ENCODE data around the gene STK10.

The STK10 gene

DNA sequence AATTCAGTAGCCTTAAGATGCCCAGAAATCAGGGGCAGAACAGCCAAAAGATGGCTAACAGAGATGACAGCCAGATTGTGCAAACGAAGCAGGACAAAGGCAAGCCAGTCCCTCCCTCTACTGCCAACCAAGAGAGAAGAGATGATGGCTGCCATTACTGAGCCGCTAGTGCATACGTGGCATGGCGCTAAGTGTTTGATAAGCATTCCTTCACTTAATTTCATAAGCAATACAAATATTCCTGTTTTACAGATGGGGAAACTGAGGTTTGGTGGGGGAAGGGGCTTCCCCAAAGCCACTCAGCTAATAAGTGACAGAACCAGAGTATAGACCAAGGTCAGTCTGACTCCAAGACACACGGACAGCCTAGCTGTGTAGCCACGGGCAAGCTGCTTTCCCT is 44.1 kb downstream of the STK10 start:
- no peak for TF ChIP-seq CEBPB (IDR thresholded peaks at IDR 0.05)
- TF ChIP-seq, protein P1, sequence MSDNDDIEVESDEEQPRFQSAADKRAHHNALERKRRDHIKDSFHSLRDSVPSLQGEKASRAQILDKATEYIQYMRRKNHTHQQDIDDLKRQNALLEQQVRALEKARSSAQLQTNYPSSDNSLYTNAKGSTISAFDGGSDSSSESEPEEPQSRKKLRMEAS (IDR thresholded peaks at IDR 0.05), result no peak
- TF ChIP-seq TCF12 (IDR thresholded peaks at IDR 0.05; ENCODE audit: low read depth), result no peak
- TF ChIP-seq RAD21 (IDR thresholded peaks at IDR 0.05; ENCODE audit: low read depth), result no peak
- TF ChIP-seq TAF1 (IDR thresholded peaks at IDR 0.05; ENCODE audit: low read depth), result no peak
- TF ChIP-seq NFIC (IDR thresholded peaks at IDR 0.05), result no peak
- no peak for TF ChIP-seq EGR1 (IDR thresholded peaks at IDR 0.05)
- no peak for TF ChIP-seq ZBTB7A (IDR thresholded peaks at IDR 0.05; ENCODE audit: low read depth)
- TF ChIP-seq, protein P2, sequence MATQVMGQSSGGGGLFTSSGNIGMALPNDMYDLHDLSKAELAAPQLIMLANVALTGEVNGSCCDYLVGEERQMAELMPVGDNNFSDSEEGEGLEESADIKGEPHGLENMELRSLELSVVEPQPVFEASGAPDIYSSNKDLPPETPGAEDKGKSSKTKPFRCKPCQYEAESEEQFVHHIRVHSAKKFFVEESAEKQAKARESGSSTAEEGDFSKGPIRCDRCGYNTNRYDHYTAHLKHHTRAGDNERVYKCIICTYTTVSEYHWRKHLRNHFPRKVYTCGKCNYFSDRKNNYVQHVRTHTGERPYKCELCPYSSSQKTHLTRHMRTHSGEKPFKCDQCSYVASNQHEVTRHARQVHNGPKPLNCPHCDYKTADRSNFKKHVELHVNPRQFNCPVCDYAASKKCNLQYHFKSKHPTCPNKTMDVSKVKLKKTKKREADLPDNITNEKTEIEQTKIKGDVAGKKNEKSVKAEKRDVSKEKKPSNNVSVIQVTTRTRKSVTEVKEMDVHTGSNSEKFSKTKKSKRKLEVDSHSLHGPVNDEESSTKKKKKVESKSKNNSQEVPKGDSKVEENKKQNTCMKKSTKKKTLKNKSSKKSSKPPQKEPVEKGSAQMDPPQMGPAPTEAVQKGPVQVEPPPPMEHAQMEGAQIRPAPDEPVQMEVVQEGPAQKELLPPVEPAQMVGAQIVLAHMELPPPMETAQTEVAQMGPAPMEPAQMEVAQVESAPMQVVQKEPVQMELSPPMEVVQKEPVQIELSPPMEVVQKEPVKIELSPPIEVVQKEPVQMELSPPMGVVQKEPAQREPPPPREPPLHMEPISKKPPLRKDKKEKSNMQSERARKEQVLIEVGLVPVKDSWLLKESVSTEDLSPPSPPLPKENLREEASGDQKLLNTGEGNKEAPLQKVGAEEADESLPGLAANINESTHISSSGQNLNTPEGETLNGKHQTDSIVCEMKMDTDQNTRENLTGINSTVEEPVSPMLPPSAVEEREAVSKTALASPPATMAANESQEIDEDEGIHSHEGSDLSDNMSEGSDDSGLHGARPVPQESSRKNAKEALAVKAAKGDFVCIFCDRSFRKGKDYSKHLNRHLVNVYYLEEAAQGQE (IDR thresholded peaks at IDR 0.05; ENCODE audit: low read depth), result no peak
- TF ChIP-seq TEAD4 (IDR thresholded peaks at IDR 0.05), result no peak

DNA sequence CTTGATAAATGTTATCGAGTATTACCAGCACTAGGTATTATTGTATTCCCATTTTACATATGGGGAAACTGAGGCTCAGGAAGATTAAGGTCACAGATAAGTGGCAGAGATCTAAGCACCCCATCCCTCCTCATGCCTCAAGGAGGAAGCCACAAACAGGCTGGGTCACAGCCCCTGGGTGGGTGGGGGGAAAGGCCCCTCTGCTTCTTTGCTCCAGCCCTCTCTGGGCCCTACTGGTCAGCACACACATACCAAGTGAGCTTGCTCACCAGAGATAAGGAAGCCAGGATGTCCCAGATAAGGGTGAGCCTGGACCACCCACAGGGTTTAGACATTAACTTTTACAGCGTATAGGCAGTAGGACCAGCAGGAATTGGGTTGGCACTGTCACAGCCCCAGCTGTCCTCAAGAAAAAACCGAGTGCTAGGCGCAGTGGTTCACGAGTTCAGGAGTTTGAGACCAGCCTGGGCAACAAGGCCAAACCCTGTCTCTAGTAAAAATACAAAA is 45.3 kb downstream of the STK10 start:
- TF ChIP-seq TCF12 (IDR thresholded peaks at IDR 0.05; ENCODE audit: low read depth) (no peak), ZBTB7A (IDR thresholded peaks at IDR 0.05; ENCODE audit: low read depth) (no peak), TAF1 (IDR thresholded peaks at IDR 0.05; ENCODE audit: low read depth) (no peak), TEAD4 (IDR thresholded peaks at IDR 0.05) (no peak)
- TF ChIP-seq, protein P1 (IDR thresholded peaks at IDR 0.05), result no peak

GRCh38 chr5:172141949-172142319 is 46.1 kb downstream of the STK10 start:
- no peak for TF ChIP-seq RAD21 (IDR thresholded peaks at IDR 0.05; ENCODE audit: low read depth)
- TF ChIP-seq EP300 (IDR thresholded peaks at IDR 0.05; ENCODE audit: borderline replicate concordance), result no peak
- no peak for TF ChIP-seq NFIC (IDR thresholded peaks at IDR 0.05)
- TF ChIP-seq, protein P1 (IDR thresholded peaks at IDR 0.05), result no peak
- no peak for TF ChIP-seq TCF12 (IDR thresholded peaks at IDR 0.05; ENCODE audit: low read depth)
- TF ChIP-seq, protein P2 (IDR thresholded peaks at IDR 0.05; ENCODE audit: low read depth), result no peak

DNA sequence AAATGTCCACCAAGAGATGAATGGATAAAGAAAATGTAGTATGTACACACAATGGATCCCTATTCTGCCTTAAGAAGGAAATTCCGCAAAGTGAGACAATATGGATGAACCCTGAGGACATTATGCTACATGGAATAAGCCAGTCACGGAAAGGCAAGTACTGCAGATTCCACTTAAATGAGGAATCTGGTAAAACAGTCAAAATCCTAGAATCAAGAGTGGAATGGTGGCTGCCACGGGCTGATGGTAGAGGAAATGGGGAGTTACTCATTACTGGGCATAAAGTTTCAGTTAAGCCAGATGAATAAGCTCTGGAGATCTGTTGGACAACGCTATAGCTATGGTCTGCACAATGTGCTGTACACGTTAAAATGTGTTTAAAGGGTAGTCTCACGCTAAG is 47.2 kb downstream of the STK10 start:
- no peak for TF ChIP-seq TAF1 (IDR thresholded peaks at IDR 0.05; ENCODE audit: low read depth)
- TF ChIP-seq, protein P2 (IDR thresholded peaks at IDR 0.05; ENCODE audit: low read depth), result no peak
- no peak for TF ChIP-seq CEBPB (IDR thresholded peaks at IDR 0.05)
- TF ChIP-seq TEAD4 (IDR thresholded peaks at IDR 0.05), result no peak
- no peak for TF ChIP-seq NFIC (IDR thresholded peaks at IDR 0.05)
- TF ChIP-seq RAD21 (IDR thresholded peaks at IDR 0.05; ENCODE audit: low read depth), result no peak
- no peak for TF ChIP-seq EP300 (IDR thresholded peaks at IDR 0.05; ENCODE audit: borderline replicate concordance)
- TF ChIP-seq CREB1 (IDR thresholded peaks at IDR 0.05; ENCODE audit: low read depth), result no peak
- no peak for TF ChIP-seq ZBTB7A (IDR thresholded peaks at IDR 0.05; ENCODE audit: low read depth)
- no peak for TF ChIP-seq YY1 (IDR thresholded peaks at IDR 0.05; ENCODE audit: low read depth)
- TF ChIP-seq FOXM1 (IDR thresholded peaks at IDR 0.05; ENCODE audit: borderline replicate concordance, low read depth), result no peak

GRCh38 chr5:172140120-172140519 is 47.9 kb downstream of the STK10 start:
- no peak for TF ChIP-seq EGR1 (IDR thresholded peaks at IDR 0.05)
- TF ChIP-seq RAD21 (IDR thresholded peaks at IDR 0.05; ENCODE audit: low read depth), result no peak

GRCh38 chr5:172137046-172137445 is 51.0 kb downstream of the STK10 start:
- TF ChIP-seq CREB1 (IDR thresholded peaks at IDR 0.05; ENCODE audit: low read depth) (no peak), CEBPB (IDR thresholded peaks at IDR 0.05) (no peak), EP300 (IDR thresholded peaks at IDR 0.05; ENCODE audit: borderline replicate concordance) (no peak), RAD21 (IDR thresholded peaks at IDR 0.05; ENCODE audit: low read depth) (no peak), TCF12 (IDR thresholded peaks at IDR 0.05; ENCODE audit: low read depth) (no peak)
- TF ChIP-seq, protein P3, sequence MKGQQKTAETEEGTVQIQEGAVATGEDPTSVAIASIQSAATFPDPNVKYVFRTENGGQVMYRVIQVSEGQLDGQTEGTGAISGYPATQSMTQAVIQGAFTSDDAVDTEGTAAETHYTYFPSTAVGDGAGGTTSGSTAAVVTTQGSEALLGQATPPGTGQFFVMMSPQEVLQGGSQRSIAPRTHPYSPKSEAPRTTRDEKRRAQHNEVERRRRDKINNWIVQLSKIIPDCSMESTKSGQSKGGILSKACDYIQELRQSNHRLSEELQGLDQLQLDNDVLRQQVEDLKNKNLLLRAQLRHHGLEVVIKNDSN (IDR thresholded peaks at IDR 0.05), result no peak

Data from Ishikawa (cell line).